HepG2 (cell line): ENCODE results near the gene DHRS1. TPM values are rescaled to one million over a fixed set of nuclear protein-coding genes. Genes with fewer than 3 reads are reported as not detected.

Experiments used
- ATAC-seq: fragments of 200-7000 bp; cut with Tn5 transposase; 3 replicates; pipeline ENCODE4 v1.9.1; 2020; ENCODE audit warnings: mild to moderate bottlenecking, moderate library complexity
- BruUV-seq: library from RNA; stranded (reverse); fragments of 400-500 nt; replicated peaks from 2 replicates; lab custom pipeline; 2021; lab: Mats Ljungman, UMichigan
- CTCF ChIA-PET: fragments of 300-600 bp; formaldehyde crosslinking; extraction: SDS; loops from one replicate; lab custom pipeline; 2021; ENCODE audit warnings: low total read pairs, inconsistent platforms, low intra/inter-chr PET ratio; lab: Yijun Ruan, JAX
- POLR2A ChIA-PET: fragments of 350-600 bp; sonication (Branson Sonifier 250); formaldehyde crosslinking; loops from one replicate; lab custom pipeline; 2020; ENCODE audit warnings: antibody characterized with exemption, inconsistent platforms; lab: Yijun Ruan, JAX
- DNase-seq: peaks from one replicate; pipeline ENCODE4 v3.0.0-alpha.2; 2015; ENCODE audit warnings: low spot score
- FAIRE-seq: peaks from 3 replicates; lab custom pipeline; 2011; peaks lifted over from hg19 to GRCh38; lab: Jason Lieb, UNC
- H2AFZ ChIP-seq: one replicate; pipeline ENCODE4 v1.6.1; 2011; ENCODE audit warnings: low read length, inconsistent platforms
- H3K27ac ChIP-seq: fragments of 300-600 bp; 3 replicates; pipeline ENCODE4 v1.8.0; 2011; ENCODE audit warnings: mixed run types, mild to moderate bottlenecking, mixed read lengths, low read length, inconsistent platforms; ENCODE audit not compliant: insufficient read depth; ENCODE audit errors: extremely low read length
- H3K27me3 ChIP-seq, 2 experiments: fragments of 200-600 bp in 1 of 2; 2 replicates in 1 of 2; 3 replicates in 1 of 2; pipeline versions ENCODE4 v1.6.0 to v1.8.0; 2011; ENCODE audit warnings: low read length in 2 of 2, mild to moderate bottlenecking in 2 of 2, moderate library complexity in 2 of 2, inconsistent platforms in 1 of 2; ENCODE audit not compliant: insufficient read depth in 2 of 2, control insufficient read depth in 1 of 2
- H3K36me3 ChIP-seq, 2 experiments: fragments of 200-600 bp in 1 of 2; replicated peaks in 1 of 2; 2 replicates in 1 of 2; 3 replicates in 1 of 2; pipeline versions ENCODE4 v1.5.1 to v1.8.0; 2011; ENCODE audit warnings: low read length in 2 of 2, inconsistent platforms in 1 of 2; ENCODE audit not compliant: insufficient read depth in 2 of 2, control insufficient read depth in 1 of 2
- H3K4me1 ChIP-seq: 2 replicates; pipeline ENCODE4 v1.5.1; 2012; ENCODE audit warnings: low read length, inconsistent platforms; ENCODE audit not compliant: insufficient read depth
- H3K4me2 ChIP-seq: 2 replicates; pipeline ENCODE4 v1.6.0; 2011; ENCODE audit warnings: low read depth, low read length, inconsistent platforms
- H3K4me3 ChIP-seq, 3 experiments: fragments of 200-600 bp in 1 of 3; sonication (generic), shearing (Covaris generic) in 1 of 3; replicated peaks in 1 of 3; 2 replicates each; pipeline ENCODE4 v1.5.1; 2011 to 2016; ENCODE audit warnings: low read length in 3 of 3, inconsistent platforms in 2 of 3, low read depth in 2 of 3, mild to moderate bottlenecking in 2 of 3, control low read depth in 1 of 3, mixed read lengths in 1 of 3; ENCODE audit not compliant: insufficient read depth in 1 of 3
- H3K79me2 ChIP-seq: one replicate; pipeline ENCODE4 v1.6.1; 2011; ENCODE audit warnings: low read length, inconsistent platforms; ENCODE audit not compliant: insufficient read depth
- H3K9ac ChIP-seq: 2 replicates; pipeline ENCODE4 v1.6.0; 2011; ENCODE audit warnings: mild to moderate bottlenecking, low read depth, low read length, inconsistent platforms; ENCODE audit not compliant: insufficient read depth
- H3K9me3 ChIP-seq: 2 replicates; pipeline ENCODE4 v1.5.1; 2012; ENCODE audit warnings: mild to moderate bottlenecking, low read length
- H4K20me1 ChIP-seq: 2 replicates; pipeline ENCODE4 v1.6.0; 2011; ENCODE audit warnings: inconsistent platforms, mild to moderate bottlenecking, low read length, moderate library complexity; ENCODE audit not compliant: insufficient read depth
- AGO2 ChIP-seq: fragments of 200-400 bp; formaldehyde crosslinking; optimal IDR thresholded peaks from 2 replicates; pipeline ENCODE3; 2017; ENCODE audit warnings: mild to moderate bottlenecking, low read depth, low read length, moderate library complexity
- ATF7 ChIP-seq, 2 experiments: fragments of 450-650 bp in 1 of 2; sonication (generic) in 1 of 2; formaldehyde crosslinking in 1 of 2; IDR thresholded peaks; 2 replicates each; pipeline versions ENCODE4 v1.4.0 to v1.6.1; 2016 to 2020; ENCODE audit warnings: antibody characterized with exemption in 1 of 2, mild to moderate bottlenecking in 1 of 2, missing genetic modification reagents in 1 of 2
- DR1 ChIP-seq: sonication (generic); formaldehyde crosslinking; IDR thresholded peaks from 2 replicates; pipeline ENCODE4 v1.8.0; 2021; ENCODE audit warnings: mild to moderate bottlenecking, missing genetic modification reagents, inconsistent platforms
- DZIP1 ChIP-seq: sonication (generic); formaldehyde crosslinking; IDR thresholded peaks from 2 replicates; pipeline ENCODE4 v1.5.0; 2020; ENCODE audit warnings: mild to moderate bottlenecking, missing genetic modification reagents
- ESRRA ChIP-seq: sonication (generic); formaldehyde crosslinking; IDR thresholded peaks from 2 replicates; pipeline ENCODE4 v1.5.1; 2020; ENCODE audit warnings: mild to moderate bottlenecking, low read depth, missing genetic modification reagents
- LBX2 ChIP-seq: sonication (generic); formaldehyde crosslinking; IDR thresholded peaks from 2 replicates; pipeline ENCODE4 v1.5.0; 2020; ENCODE audit warnings: missing genetic modification reagents, mild to moderate bottlenecking, borderline replicate concordance
- MEIS1 ChIP-seq: sonication (generic); formaldehyde crosslinking; IDR thresholded peaks from 2 replicates; pipeline ENCODE4 v1.9.0; 2021; ENCODE audit warnings: mild to moderate bottlenecking, missing genetic modification reagents, moderate library complexity, borderline replicate concordance
- NFIB ChIP-seq: sonication (generic); formaldehyde crosslinking; IDR thresholded peaks from 2 replicates; pipeline ENCODE4 v1.9.0; 2021; ENCODE audit warnings: missing genetic modification reagents, mild to moderate bottlenecking, borderline replicate concordance
- NONO ChIP-seq, 2 experiments: fragments of 450-650 bp in 1 of 2; sonication (generic) in 1 of 2; formaldehyde crosslinking in 1 of 2; IDR thresholded peaks in 1 of 2; conservative IDR thresholded peaks in 1 of 2; 2 replicates each; pipeline versions ENCODE4 v1.6.1 to v1.8.0; 2017 to 2022; ENCODE audit warnings: mild to moderate bottlenecking in 1 of 2, missing genetic modification reagents in 1 of 2, moderate library complexity in 1 of 2
- RBM22 ChIP-seq: fragments of 200-400 bp; formaldehyde crosslinking; optimal IDR thresholded peaks from 2 replicates; pipeline ENCODE3; 2017; ENCODE audit warnings: mild to moderate bottlenecking, low read length, moderate library complexity
- ZBTB20 ChIP-seq: sonication (generic); formaldehyde crosslinking; IDR thresholded peaks from 2 replicates; pipeline ENCODE4 v1.8.1; 2023; ENCODE audit warnings: missing genetic modification reagents, low read depth, mild to moderate bottlenecking, borderline replicate concordance
- ZNF383 ChIP-seq: sonication (generic); formaldehyde crosslinking; IDR thresholded peaks from 2 replicates; pipeline ENCODE4 v1.4.0; 2020; ENCODE audit warnings: missing genetic modification reagents, mild to moderate bottlenecking, borderline replicate concordance
- ZNF616 ChIP-seq: sonication (generic); formaldehyde crosslinking; IDR thresholded peaks from 2 replicates; pipeline ENCODE4 v1.5.0; 2020; ENCODE audit warnings: low read depth, mild to moderate bottlenecking, missing genetic modification reagents
- ZNF891 ChIP-seq: sonication (generic); formaldehyde crosslinking; IDR thresholded peaks from 2 replicates; pipeline ENCODE4 v1.5.0; 2020; ENCODE audit warnings: mild to moderate bottlenecking, missing genetic modification reagents
- WGBS: methylation state at CpG from one replicate; pipeline ENCODE4 v1.1.6; 2017; ENCODE audit warnings: low lambda C conversion rate; 5-methylcytosine and 5-hydroxymethylcytosine counted together
- in situ Hi-C: cut with HindIII; loops from 2 replicates; pipeline ENCODE4 v1.10.0; 2017; ENCODE audit warnings: low pct_unique_long_range_greater_than_20kb; ENCODE audit not compliant: extremely low pct_ligation_motif_present
- intact Hi-C: fragments of 100-400 bp; cut with micrococcal nuclease; formaldehyde crosslinking; loops from one replicate; pipeline ENCODE4 v1.10.0; 2022; ENCODE audit not compliant: unreplicated experiment
- polyA plus RNA-seq, 8 experiments: library from polyadenylated mRNA; depleted of rRNA in 3 of 8; stranded (reverse) in 7 of 8; unstranded in 1 of 8; fragments of >200 nt; fragmentation: Illumina TruSeq in 4 of 8; extraction: Trizol in 4 of 8; gene quantifications; 2 replicates each; pipeline versions ENCODE4 v1.2.1 to v1.2.3, GENCODE V29; 2011 to 2016; ENCODE audit warnings: low read depth in 4 of 8, missing spikeins in 1 of 8, mixed read lengths in 1 of 8; ENCODE audit not compliant: insufficient read depth in 1 of 8
- total RNA-seq, 5 experiments: library from RNA; depleted of rRNA; stranded (reverse); fragments of >200 nt; fragmentation: Illumina TruSeq; extraction: Trizol; gene quantifications; 2 replicates each; pipeline ENCODE4 v1.2.3, GENCODE V29; 2016; ENCODE audit warnings: low read depth in 1 of 5

DHRS1 gene
- total and polyA plus RNA-seq, 2 of the 13 experiments (the other 11 are each of a cell fraction or from before 2014, with no cell fraction given): 49.8 to 60.8 TPM

GRCh38 chr14:24292118-24292807 is 7.3 kb downstream of the DHRS1 start:
- Histone ChIP-seq H3K79me2 (peaks cover 4% of the 10 kb centered on the region), H3K9ac (no peak overlapping the region), H3K27me3 (no peaks in the 10 kb centered on the region), H3K36me3 (peaks cover 50 to 69% of the 10 kb centered on the region in 2 experiments), H3K4me3 (no peak overlapping the region), H2AFZ (no peak overlapping the region), H4K20me1 (no peaks in the 10 kb centered on the region), H3K9me3 (no peaks in the 10 kb centered on the region), H3K4me1 (peaks cover 20% of the 10 kb centered on the region), H3K27ac (no peak overlapping the region), H3K4me2 (no peak overlapping the region)
- WGBS: 97% methylated on average over 11 of the region's 11 CpGs
- ATAC-seq: no peak
- ChIA-PET POLR2A (interaction anchor here (0.7 to 24.7 kb wide), 8 partner anchors 10 to 131 kb away, joined by 3 to 850 read pairs (median 4); partner anchors contain the start of genes CHMP4A, GMPR2, IRF9 and NEDD8), CTCF (no interaction called here)
- in situ Hi-C loops: no loop called here
- DNase-seq: no peak
- no TSS peak for BruUV-seq
- TF ChIP-seq ATF7 (IDR thresholded peaks at IDR 0.05) (no peak), ATF7 (CRISPR knock-in tag; IDR thresholded peaks at IDR 0.05) (0 out of 2 replicates have a peak, but pooled peaks have one; percentile 48), NONO (IDR thresholded peaks at IDR 0.05) (no peak), NONO (CRISPR knock-in tag; conservative IDR thresholded peaks at IDR 0.05) (0 out of 2 replicates have a peak, but pooled peaks have one; percentile 6), MEIS1 (no peak), LBX2 (CRISPR knock-in tag) (0 out of 2 replicates have a peak, but pooled peaks have one; percentile 22), RBM22 (peak; percentile 58), ZNF616 (0 out of 2 replicates have a peak, but pooled peaks have one; percentile 20), NFIB (CRISPR knock-in tag) (peak; percentile 71; the same call in 1 of the 2 replicates), ZNF891 (CRISPR knock-in tag) (0 out of 2 replicates have a peak, but pooled peaks have one; percentile 54), AGO2 (peak; percentile 45), ZBTB20 (no peak), ESRRA (CRISPR knock-in tag) (0 out of 2 replicates have a peak, but pooled peaks have one; percentile 2), ZNF383 (0 out of 2 replicates have a peak, but pooled peaks have one; percentile 65), DZIP1 (CRISPR knock-in tag) (peak; percentile 64; the same call in 1 of the 2 replicates), DR1 (no peak)
- TF ChIP-seq, all 625 proteins: peak for 11
- FAIRE-seq: no peak
- intact Hi-C loops: loop anchor here (10.0 kb wide), 1 partner anchor 987 kb away; the partner anchor contains the start of genes BCL2L2 and PPP1R3E
